Measurements from ENCODE around the gene KRT28. TPM values are rescaled to one million over a fixed set of nuclear protein-coding genes. Genes with fewer than 3 reads are reported as not detected.

KRT28 gene
- total and polyA plus RNA-seq, 2 of the 13 experiments (the other 11 are each of a cell fraction or from before 2014, with no cell fraction given), result not detected

GRCh38 chr17:40803617-40804082, 3.9 kb upstream of the KRT28 start (continued):
- TF ChIP-seq ZNF280B (CRISPR knock-in tag; IDR thresholded peaks at IDR 0.05; ENCODE audit: borderline replicate concordance), result no peak
- peak; percentile 52; the same call in 1 of the 2 replicates for TF ChIP-seq ZBTB26 (CRISPR knock-in tag; IDR thresholded peaks at IDR 0.05; ENCODE audit: borderline replicate concordance)
- TF ChIP-seq FOXA1 (IDR thresholded peaks at IDR 0.05), result no peak
- TF ChIP-seq FOXA1 (CRISPR knock-in tag; IDR thresholded peaks at IDR 0.05), result peak; percentile 79
- TF ChIP-seq ZBTB44 (CRISPR knock-in tag; IDR thresholded peaks at IDR 0.05), result no peak
- TF ChIP-seq HDAC2 (CRISPR knock-in tag; IDR thresholded peaks at IDR 0.05), result peak; percentile 36; the same call in 1 of the 2 replicates
- peak; percentile 81; the same call in 1 of the 2 replicates for TF ChIP-seq ZNF766 (CRISPR knock-in tag; IDR thresholded peaks at IDR 0.05; ENCODE audit: borderline replicate concordance)
- no peak for TF ChIP-seq KDM4B (CRISPR knock-in tag; IDR thresholded peaks at IDR 0.05)
- TF ChIP-seq PITX1 (CRISPR knock-in tag; IDR thresholded peaks at IDR 0.05), result peak; percentile 56; the same call in 1 of the 2 replicates
- 0 out of 2 replicates have a peak, but pooled peaks have one; percentile 45 for TF ChIP-seq KAT8 (CRISPR knock-in tag; IDR thresholded peaks at IDR 0.05)
- no peak for TF ChIP-seq ZC3H4 (CRISPR knock-in tag; IDR thresholded peaks at IDR 0.05; ENCODE audit: borderline replicate concordance)
- peak; percentile 32; the same call in 1 of the 2 replicates for TF ChIP-seq GABPB1 (CRISPR knock-in tag; IDR thresholded peaks at IDR 0.05)
- peak; percentile 33; the same call in 1 of the 2 replicates for TF ChIP-seq ZKSCAN1 (IDR thresholded peaks at IDR 0.05; ENCODE audit: low read length)
- no peak for TF ChIP-seq MLXIP (CRISPR knock-in tag; IDR thresholded peaks at IDR 0.05; ENCODE audit: borderline replicate concordance)
- TF ChIP-seq THAP11 (CRISPR knock-in tag; IDR thresholded peaks at IDR 0.05), result peak; percentile 40; the same call in 1 of the 2 replicates
